Measurements from ENCODE around the gene WBP1L.
"Not testable (repeated sequence)": the region's sequence is repeated elsewhere in the genome, so short reads cannot be mapped to it uniquely, and the experiment has no call there.

WBP1L gene

DNA sequence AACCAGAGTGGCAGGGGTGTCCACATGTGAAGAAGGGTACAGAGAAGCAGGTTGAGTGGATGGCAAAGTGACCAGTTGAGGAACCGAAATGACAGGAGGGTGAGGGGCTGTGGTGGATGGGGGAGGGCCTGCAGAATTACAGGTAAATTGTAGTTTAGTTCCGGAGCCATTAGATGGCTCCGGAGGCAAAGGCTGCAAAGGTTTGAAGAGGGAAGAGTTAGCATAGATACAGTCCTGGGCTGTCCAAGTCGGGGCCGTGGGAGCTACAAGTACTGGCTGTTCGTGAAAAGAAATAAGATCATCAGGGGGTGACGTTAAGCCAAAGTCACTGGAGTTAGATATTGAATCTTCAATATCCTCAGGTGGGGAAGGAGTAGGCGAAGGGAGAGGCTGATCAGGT lies 99.4 kb downstream of the WBP1L start:
- not testable (repeated sequence) for H3K27ac ChIP-seq (ENCODE audit: low read depth, low read length); H3K4me1 ChIP-seq (ENCODE audit: control insufficient read depth, insufficient read depth, low read length, unreplicated experiment); H3K27me3 ChIP-seq (ENCODE audit: insufficient read depth, low read length); H3K79me2 ChIP-seq (ENCODE audit: control insufficient read depth, insufficient read depth, low read length, unreplicated experiment); H2AFZ ChIP-seq (ENCODE audit: low read length, unreplicated experiment); H3K36me3 ChIP-seq (ENCODE audit: insufficient read depth, low read length); H3K4me3 ChIP-seq (ENCODE audit: low read depth, low read length)

GRCh38 chr10:102844190-102844776 lies 100.5 kb downstream of the WBP1L start:
- not testable (repeated sequence) for H2AFZ ChIP-seq (ENCODE audit: low read length, unreplicated experiment); H3K27ac ChIP-seq (ENCODE audit: low read depth, low read length); H3K4me3 ChIP-seq (ENCODE audit: low read depth, low read length); H3K4me1 ChIP-seq (ENCODE audit: control insufficient read depth, insufficient read depth, low read length, unreplicated experiment); H3K27me3 ChIP-seq (ENCODE audit: insufficient read depth, low read length); H3K79me2 ChIP-seq (ENCODE audit: control insufficient read depth, insufficient read depth, low read length, unreplicated experiment); H3K36me3 ChIP-seq (ENCODE audit: insufficient read depth, low read length)

GRCh38 chr10:102845352-102845902 lies 101.7 kb downstream of the WBP1L start:
- Histone ChIP-seq H2AFZ (ENCODE audit: low read length, unreplicated experiment) (no peak overlapping the region), H3K27me3 (ENCODE audit: insufficient read depth, low read length) (peaks cover 5% of the 10 kb centered on the region; the same call in 1 of the 2 replicates), H3K4me3 (ENCODE audit: low read depth, low read length) (no peak overlapping the region), H3K4me1 (ENCODE audit: control insufficient read depth, insufficient read depth, low read length, unreplicated experiment) (no peaks in the 10 kb centered on the region), H3K27ac (ENCODE audit: low read depth, low read length) (no peak overlapping the region), H3K79me2 (ENCODE audit: control insufficient read depth, insufficient read depth, low read length, unreplicated experiment) (no peaks in the 10 kb centered on the region), H3K36me3 (ENCODE audit: insufficient read depth, low read length) (no peaks in the 10 kb centered on the region)

GRCh38 chr10:102850025-102850518 lies 106.3 kb downstream of the WBP1L start:
- H3K27ac ChIP-seq (ENCODE audit: low read depth, low read length): no peak overlapping the region
- H2AFZ ChIP-seq (ENCODE audit: low read length, unreplicated experiment): no peak overlapping the region
- no peak overlapping the region for H3K4me3 ChIP-seq (ENCODE audit: low read depth, low read length)
- H3K79me2 ChIP-seq (ENCODE audit: control insufficient read depth, insufficient read depth, low read length, unreplicated experiment): no peaks in the 10 kb centered on the region
- peaks cover 3% of the 10 kb centered on the region; the same call in 1 of the 2 replicates for H3K27me3 ChIP-seq (ENCODE audit: insufficient read depth, low read length)
- H3K36me3 ChIP-seq (ENCODE audit: insufficient read depth, low read length): no peaks in the 10 kb centered on the region
- no peaks in the 10 kb centered on the region for H3K4me1 ChIP-seq (ENCODE audit: control insufficient read depth, insufficient read depth, low read length, unreplicated experiment)

DNA sequence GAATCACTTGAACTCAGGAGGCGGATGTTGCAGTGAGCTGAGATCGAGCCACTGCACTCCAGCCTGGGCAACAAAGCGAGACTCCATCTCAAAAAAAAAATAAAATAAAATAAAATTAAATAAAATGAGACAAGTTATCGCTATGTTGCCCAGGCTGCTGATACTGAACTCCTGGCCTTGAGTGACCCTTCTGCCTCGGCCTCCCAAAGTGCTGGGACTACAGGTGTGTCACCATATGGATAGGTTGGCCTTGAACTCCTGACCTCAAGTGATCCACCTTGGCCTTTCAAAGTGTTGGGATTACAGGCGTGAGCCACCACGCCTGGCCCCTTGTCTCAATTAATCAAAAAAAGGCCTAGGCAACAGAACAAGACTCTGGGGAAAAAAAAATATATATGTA lies 109.5 kb downstream of the WBP1L start:
- not testable (repeated sequence) for H3K36me3 ChIP-seq (ENCODE audit: insufficient read depth, low read length); H3K27ac ChIP-seq (ENCODE audit: low read depth, low read length); H3K4me3 ChIP-seq (ENCODE audit: low read depth, low read length); H2AFZ ChIP-seq (ENCODE audit: low read length, unreplicated experiment); H3K79me2 ChIP-seq (ENCODE audit: control insufficient read depth, insufficient read depth, low read length, unreplicated experiment); H3K27me3 ChIP-seq (ENCODE audit: insufficient read depth, low read length)
- H3K4me1 ChIP-seq (ENCODE audit: control insufficient read depth, insufficient read depth, low read length, unreplicated experiment): peaks cover 13% of the 10 kb centered on the region

- H3K36me3 ChIP-seq (ENCODE audit: insufficient read depth, low read length); H2AFZ ChIP-seq (ENCODE audit: low read length, unreplicated experiment); H3K27me3 ChIP-seq (ENCODE audit: insufficient read depth, low read length); H3K79me2 ChIP-seq (ENCODE audit: control insufficient read depth, insufficient read depth, low read length, unreplicated experiment): not testable (repeated sequence)
- H3K4me3 ChIP-seq (ENCODE audit: low read depth, low read length): peak overlapping the region; percentile 95
- peaks cover 13% of the 10 kb centered on the region for H3K4me1 ChIP-seq (ENCODE audit: control insufficient read depth, insufficient read depth, low read length, unreplicated experiment)
- peak overlapping the region; percentile 56 for H3K27ac ChIP-seq (ENCODE audit: low read depth, low read length)
Measured at GRCh38 chr10:102855731-102856436, 112.1 kb downstream of the WBP1L start.

- Histone ChIP-seq H3K4me3 (ENCODE audit: low read depth, low read length) (no peak overlapping the region), H3K27ac (ENCODE audit: low read depth, low read length) (peak overlapping the region; percentile 42), H3K27me3 (ENCODE audit: insufficient read depth, low read length) (no peaks in the 10 kb centered on the region), H3K4me1 (ENCODE audit: control insufficient read depth, insufficient read depth, low read length, unreplicated experiment) (peaks cover 13% of the 10 kb centered on the region), H3K36me3 (ENCODE audit: insufficient read depth, low read length) (no peaks in the 10 kb centered on the region), H3K79me2 (ENCODE audit: control insufficient read depth, insufficient read depth, low read length, unreplicated experiment) (no peaks in the 10 kb centered on the region), H2AFZ (ENCODE audit: low read length, unreplicated experiment) (no peak overlapping the region)
Measured at GRCh38 chr10:102856758-102857424, 113.1 kb downstream of the WBP1L start.

DNA sequence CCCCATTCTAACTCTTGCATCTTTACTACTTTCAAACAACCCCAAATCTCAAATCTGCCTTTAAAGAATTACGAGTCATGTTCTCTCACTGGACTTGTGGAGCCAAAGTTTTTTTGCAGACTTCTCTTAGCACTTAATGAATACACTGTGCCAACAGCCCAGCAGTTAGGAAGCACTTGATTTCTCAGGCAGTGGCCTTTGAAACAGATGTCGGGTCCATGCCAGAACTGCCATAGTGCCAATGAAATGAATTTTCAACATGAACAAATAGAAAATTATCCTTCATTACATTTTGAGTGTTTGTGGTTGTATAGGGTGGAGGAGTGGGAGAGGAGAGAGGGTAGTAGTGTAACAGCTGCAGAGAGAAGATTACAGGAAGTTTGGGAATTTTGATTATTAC lies 116.2 kb downstream of the WBP1L start:
- H3K79me2 ChIP-seq (ENCODE audit: control insufficient read depth, insufficient read depth, low read length, unreplicated experiment): no peaks in the 10 kb centered on the region
- H3K36me3 ChIP-seq (ENCODE audit: insufficient read depth, low read length): peaks cover 5% of the 10 kb centered on the region; the same call in 1 of the 2 replicates
- H3K27me3 ChIP-seq (ENCODE audit: insufficient read depth, low read length): no peaks in the 10 kb centered on the region
- H2AFZ ChIP-seq (ENCODE audit: low read length, unreplicated experiment): no peak overlapping the region
- H3K4me1 ChIP-seq (ENCODE audit: control insufficient read depth, insufficient read depth, low read length, unreplicated experiment): peaks cover 13% of the 10 kb centered on the region
- no peak overlapping the region for H3K4me3 ChIP-seq (ENCODE audit: low read depth, low read length)
- no peak overlapping the region for H3K27ac ChIP-seq (ENCODE audit: low read depth, low read length)

DNA sequence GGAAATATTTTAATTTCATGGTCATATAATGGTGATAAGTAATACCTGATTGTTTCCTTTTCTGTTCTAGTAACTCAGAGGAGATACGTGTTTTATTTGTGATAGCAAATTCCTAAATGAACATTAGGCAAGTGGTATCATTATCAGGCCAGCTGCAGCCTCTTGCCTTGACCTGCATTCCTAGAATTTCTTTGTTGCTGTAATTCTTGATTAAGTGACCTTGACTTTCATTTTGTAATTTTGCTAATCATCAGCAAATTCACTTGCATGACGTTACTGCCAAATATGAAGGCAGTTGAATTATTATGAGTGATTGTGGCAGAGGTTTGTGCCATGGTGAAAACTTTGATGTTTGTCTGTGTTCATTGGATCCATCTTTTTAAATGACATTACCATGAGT lies 119.9 kb downstream of the WBP1L start:
- Histone ChIP-seq H3K79me2 (ENCODE audit: control insufficient read depth, insufficient read depth, low read length, unreplicated experiment) (no peaks in the 10 kb centered on the region), H3K4me3 (ENCODE audit: low read depth, low read length) (no peak overlapping the region), H2AFZ (ENCODE audit: low read length, unreplicated experiment) (no peak overlapping the region), H3K27me3 (ENCODE audit: insufficient read depth, low read length) (no peaks in the 10 kb centered on the region), H3K36me3 (ENCODE audit: insufficient read depth, low read length) (peaks cover 5% of the 10 kb centered on the region; the same call in 1 of the 2 replicates), H3K27ac (ENCODE audit: low read depth, low read length) (no peak overlapping the region), H3K4me1 (ENCODE audit: control insufficient read depth, insufficient read depth, low read length, unreplicated experiment) (no peaks in the 10 kb centered on the region)

- H3K36me3 ChIP-seq (ENCODE audit: insufficient read depth, low read length): peaks cover 5% of the 10 kb centered on the region; the same call in 1 of the 2 replicates
- no peaks in the 10 kb centered on the region for H3K79me2 ChIP-seq (ENCODE audit: control insufficient read depth, insufficient read depth, low read length, unreplicated experiment)
- no peak overlapping the region for H3K4me3 ChIP-seq (ENCODE audit: low read depth, low read length)
Measured at GRCh38 chr10:102865620-102866019, 121.9 kb downstream of the WBP1L start.

More at GRCh38 chr10:102865620-102866019, 121.9 kb downstream of the WBP1L start:
- 0 out of 2 replicates have a peak, but pooled peaks cover 5% of the 10 kb centered on the region for H3K27me3 ChIP-seq (ENCODE audit: insufficient read depth, low read length)
- no peak overlapping the region for H3K27ac ChIP-seq (ENCODE audit: low read depth, low read length)
- no peak overlapping the region for H2AFZ ChIP-seq (ENCODE audit: low read length, unreplicated experiment)
- H3K4me1 ChIP-seq (ENCODE audit: control insufficient read depth, insufficient read depth, low read length, unreplicated experiment): no peaks in the 10 kb centered on the region
